Adrenal gland (tissue), 12 donors: ENCODE results near the gene TPP2. TPM values are rescaled to one million over a fixed set of nuclear protein-coding genes. Genes with fewer than 3 reads are reported as not detected.

Experiments used
- DNase-seq, 7 donors: peaks; one replicate each; pipeline ENCODE4 v3.0.0-alpha.2; 2019 to 2020
- H3K27ac ChIP-seq, 5 donors: fragments of 200-600 bp; sonication (generic) in 4 of 5; 1 replicate in 3 of 5; 2 replicates in 2 of 5; pipeline versions ENCODE4 v1.5.1 to v1.8.0; 2016 to 2020; ENCODE audit warnings: mild to moderate bottlenecking in 1 of 5
- H3K27me3 ChIP-seq: fragments of 200-600 bp; 2 replicates; pipeline ENCODE4 v1.8.0; 2021
- H3K36me3 ChIP-seq, 2 donors: fragments of 200-600 bp; replicated peaks in 1 of 2; 1 replicate in 1 of 2; 2 replicates in 1 of 2; pipeline versions ENCODE4 v1.5.1 to v1.8.0; 2018 to 2022
- H3K4me1 ChIP-seq, 2 donors: fragments of 200-600 bp; replicated peaks in 1 of 2; 1 replicate in 1 of 2; 2 replicates in 1 of 2; pipeline versions ENCODE4 v1.5.1 to v1.8.0; 2018 to 2021
- H3K4me3 ChIP-seq, 4 donors: fragments of 200-600 bp; sonication (generic) in 3 of 4; one replicate each; pipeline ENCODE4 v1.5.1; 2016 to 2018
- H3K9me3 ChIP-seq, 3 donors: fragments of 200-600 bp; sonication (generic) in 1 of 3; replicated peaks in 1 of 3; 1 replicate in 2 of 3; 2 replicates in 1 of 3; pipeline versions ENCODE4 v1.5.1 to v1.8.0; 2016 to 2021
- CTCF ChIP-seq, 6 experiments: fragments of 450-650 bp in 4 of 6; fragments of 200-600 bp in 2 of 6; sonication (generic) in 1 of 6; IDR thresholded peaks; 1 replicate in 5 of 6; 2 replicates in 1 of 6; pipeline versions ENCODE4 v1.5.1 to v1.8.0; 2016 to 2021; ENCODE audit warnings: antibody characterized with exemption in 6 of 6, mild to moderate bottlenecking in 2 of 6, moderate library complexity in 1 of 6
- POLR2A ChIP-seq, 2 donors: fragments of 450-650 bp; IDR thresholded peaks; one replicate each; pipeline ENCODE4 v1.6.1; 2017; ENCODE audit warnings: antibody characterized with exemption in 2 of 2, mild to moderate bottlenecking in 2 of 2, moderate library complexity in 1 of 2
- WGBS, 4 donors: extraction: QIAGEN DNeasy Blood & Tissue Kit in 2 of 4; methylation state at CpG; one replicate each; pipeline versions ENCODE4 v1.1.5 to v1.1.7; 2013 to 2017; 5-methylcytosine and 5-hydroxymethylcytosine counted together
- intact Hi-C, 2 donors: fragments of 100-400 bp; cut with DNase I; formaldehyde crosslinking; loops; one replicate each; pipeline versions ENCODE4 v1.14.1 to v1.15.0; 2022 to 2023
- polyA plus RNA-seq, 3 donors: library from polyadenylated mRNA; stranded (reverse); fragments of 200-250 nt in 2 of 3; fragments of 350-450 nt in 1 of 3; fragmentation: Illumina TruSeq in 1 of 3; extraction: RNeasy Lipid Tissue Mini Kit (QIAGEN cat#74804) in 1 of 3; gene quantifications; one replicate each; pipeline ENCODE4 v1.2.3, GENCODE V29; 2013 to 2014
- total RNA-seq, 9 donors: library from RNA; depleted of rRNA in 4 of 9; stranded (reverse); fragments of >200 nt in 4 of 9; fragments of 120-200 nt in 1 of 9; fragmentation: NEBNext Ultra II Directional in 1 of 9; extraction: Animal tissue kit (Norgen Biotek cat#: 25700) in 1 of 9; gene quantifications; one replicate each; pipeline versions ENCODE4 v1.1.0 to v1.2.4, GENCODE V29; 2013 to 2023
- donor health status: healthy with polysubstance abuse.
- donor health status: Bipolar disorder and iron deficiency.
- donor health status: DM: yes; HTN: yes; CAD: no.
- donor health status: DM: no; HTN: no; CAD: no.
- donor health status: DM: no; HTN: no; CAD: no.
- donor health status: DM: yes; HTN: yes; CAD: no.

TPP2 gene
- total and polyA plus RNA-seq, 12 donors: 13.8 to 50.6 (median 25.7) TPM

GRCh38 chr13:102701331-102701730, 104.5 kb downstream of the TPP2 start:
- intact Hi-C loops: no loop called here
- Histone ChIP-seq H3K27ac (no peak overlapping the region), H3K36me3 (no peaks in the 10 kb centered on the region), H3K4me3 (no peak overlapping the region), H3K4me1 (peaks cover 0 to 4% of the 10 kb centered on the region in 2 donors), H3K9me3 (no peaks in the 10 kb centered on the region), H3K27me3 (no peaks in the 10 kb centered on the region)
- DNase-seq: no peak
- no peak for TF ChIP-seq CTCF (IDR thresholded peaks at IDR 0.05)
- 82 to 86% (median 86%) methylated on average over 5 of the region's 5 CpGs for WGBS, 4 donors

- H3K27ac ChIP-seq: no peak overlapping the region
- H3K4me3 ChIP-seq: no peak overlapping the region
- H3K36me3 ChIP-seq: no peaks in the 10 kb centered on the region
- WGBS, 4 donors: 68 to 76% (median 75%) methylated on average over 8 of the region's 8 CpGs
- H3K9me3 ChIP-seq: no peaks in the 10 kb centered on the region
- no peaks in the 10 kb centered on the region for H3K27me3 ChIP-seq
- DNase-seq: no peak
- H3K4me1 ChIP-seq: peaks cover 6 to 13% of the 10 kb centered on the region in 2 donors
- intact Hi-C loops: no loop called here
- TF ChIP-seq POLR2A (IDR thresholded peaks at IDR 0.05) (no peak), CTCF (IDR thresholded peaks at IDR 0.05) (no peak)
Observed at GRCh38 chr13:102702965-102703725, 106.4 kb downstream of the TPP2 start.

- TF ChIP-seq POLR2A (IDR thresholded peaks at IDR 0.05) (no peak), CTCF (IDR thresholded peaks at IDR 0.05) (no peak)
- Histone ChIP-seq H3K27me3 (no peaks in the 10 kb centered on the region), H3K27ac (no peak overlapping the region), H3K9me3 (no peaks in the 10 kb centered on the region), H3K36me3 (no peaks in the 10 kb centered on the region), H3K4me1 (peaks cover 6 to 13% of the 10 kb centered on the region in 2 donors), H3K4me3 (no peak overlapping the region)
- no peak for DNase-seq
- intact Hi-C loops: no loop called here
Observed at GRCh38 chr13:102703726-102704035, 106.9 kb downstream of the TPP2 start.

GRCh38 chr13:102704238-102705058, 107.7 kb downstream of the TPP2 start:
- H3K27me3 ChIP-seq: no peaks in the 10 kb centered on the region
- no peak overlapping the region for H3K4me3 ChIP-seq
- H3K36me3 ChIP-seq: no peaks in the 10 kb centered on the region
- no peak for TF ChIP-seq CTCF (IDR thresholded peaks at IDR 0.05)
- TF ChIP-seq POLR2A (IDR thresholded peaks at IDR 0.05): no peak
- H3K4me1 ChIP-seq: peaks cover 6 to 13% of the 10 kb centered on the region in 2 donors
- no peak overlapping the region for H3K27ac ChIP-seq
- H3K9me3 ChIP-seq: no peaks in the 10 kb centered on the region
- DNase-seq: peak in 4 of 7 donors; percentile 23 to 35 (median 26)
- WGBS, 4 donors: 80 to 86% (median 83%) methylated on average over 6 of the region's 6 CpGs
- intact Hi-C loops: no loop called here
